ENCODE measurements around the gene MCOLN1. TPM values are rescaled to one million over a fixed set of nuclear protein-coding genes. Genes with fewer than 3 reads are reported as not detected.

MCOLN1 gene
- total and polyA plus RNA-seq, 4 donors: 10.9 to 17.0 (median 13.7) TPM

- no peak overlapping the region for H3K9ac ChIP-seq (ENCODE audit: low read depth in 1 of 2, low read length in 2 of 2)
- H3K27me3 ChIP-seq (ENCODE audit: control insufficient read depth in 4 of 4, insufficient read depth in 4 of 4, low read length in 3 of 4): no peaks in the 10 kb centered on the region
- peaks cover 0 to 2% (median 0%) of the 10 kb centered on the region in 4 donors for H3K36me3 ChIP-seq (ENCODE audit: control insufficient read depth in 4 of 4, insufficient read depth in 3 of 4, low read depth in 1 of 4, low read length in 3 of 4)
- H3K9me3 ChIP-seq (ENCODE audit: control insufficient read depth in 4 of 4, low read length in 3 of 4): no peaks in the 10 kb centered on the region
- no peak for DNase-seq (ENCODE audit: low spot score)
- 60% methylated on average over 37 of the region's 37 CpGs for WGBS
- TF ChIP-seq HNF4G (IDR thresholded peaks at IDR 0.05) (no peak), RXRA (IDR thresholded peaks at IDR 0.05) (no peak), EGR1 (IDR thresholded peaks at IDR 0.05; ENCODE audit: low read depth in 2 of 2) (no peak), YY1 (IDR thresholded peaks at IDR 0.05) (no peak), NR2F2 (IDR thresholded peaks at IDR 0.05) (no peak), RAD21 (IDR thresholded peaks at IDR 0.05) (no peak), CTCF (IDR thresholded peaks at IDR 0.05; ENCODE audit: low read depth, low read length, missing input control) (no peak), FOXA2 (IDR thresholded peaks at IDR 0.05) (no peak), ATF3 (IDR thresholded peaks at IDR 0.05) (no peak), HNF4A (conservative IDR thresholded peaks at IDR 0.05) (no peak), ZBTB33 (IDR thresholded peaks at IDR 0.05) (no peak), TAF1 (conservative IDR thresholded peaks at IDR 0.05) (no peak), MAX (IDR thresholded peaks at IDR 0.05) (no peak), GABPA (IDR thresholded peaks at IDR 0.05 in 1 of 2, conservative IDR thresholded peaks at IDR 0.05 in 1 of 2) (no peak), FOXA1 (IDR thresholded peaks at IDR 0.05) (no peak)
- H3K27ac ChIP-seq (ENCODE audit: low read depth in 1 of 2, low read length in 2 of 2): no peak overlapping the region
- H3K4me3 ChIP-seq (ENCODE audit: low read depth in 1 of 3, low read length in 3 of 3): no peak overlapping the region
- peaks cover 0 to under 1% (median 0%) of the 10 kb centered on the region in 4 donors for H3K4me1 ChIP-seq (ENCODE audit: control insufficient read depth in 4 of 4, insufficient read depth in 4 of 4, low read length in 3 of 4)
These were observed 39.6 kb upstream of the MCOLN1 start for GRCh38 chr19:7482584-7483439.

- H3K27ac ChIP-seq (ENCODE audit: low read depth in 1 of 2, low read length in 2 of 2): no peak overlapping the region
- no peak overlapping the region for H3K4me3 ChIP-seq (ENCODE audit: low read depth in 1 of 3, low read length in 3 of 3)
- H3K9me3 ChIP-seq (ENCODE audit: control insufficient read depth in 4 of 4, low read length in 3 of 4): no peaks in the 10 kb centered on the region
- no peak for DNase-seq (ENCODE audit: low spot score)
- H3K36me3 ChIP-seq (ENCODE audit: control insufficient read depth in 4 of 4, insufficient read depth in 3 of 4, low read depth in 1 of 4, low read length in 3 of 4): peaks cover 0 to 2% (median 0%) of the 10 kb centered on the region in 4 donors
- WGBS: 86% methylated on average over 17 of the region's 17 CpGs
- H3K27me3 ChIP-seq (ENCODE audit: control insufficient read depth in 4 of 4, insufficient read depth in 4 of 4, low read length in 3 of 4): no peaks in the 10 kb centered on the region
- H3K9ac ChIP-seq (ENCODE audit: low read depth in 1 of 2, low read length in 2 of 2): no peak overlapping the region
- peaks cover 0 to 4% (median 0%) of the 10 kb centered on the region in 4 donors for H3K4me1 ChIP-seq (ENCODE audit: control insufficient read depth in 4 of 4, insufficient read depth in 4 of 4, low read length in 3 of 4)
- TF ChIP-seq NR2F2 (IDR thresholded peaks at IDR 0.05): no peak
- no peak for TF ChIP-seq YY1 (IDR thresholded peaks at IDR 0.05)
- no peak for TF ChIP-seq RAD21 (IDR thresholded peaks at IDR 0.05)
- TF ChIP-seq GABPA (IDR thresholded peaks at IDR 0.05 in 1 of 2, conservative IDR thresholded peaks at IDR 0.05 in 1 of 2): no peak
- no peak for TF ChIP-seq ATF3 (IDR thresholded peaks at IDR 0.05)
- TF ChIP-seq, protein P1, sequence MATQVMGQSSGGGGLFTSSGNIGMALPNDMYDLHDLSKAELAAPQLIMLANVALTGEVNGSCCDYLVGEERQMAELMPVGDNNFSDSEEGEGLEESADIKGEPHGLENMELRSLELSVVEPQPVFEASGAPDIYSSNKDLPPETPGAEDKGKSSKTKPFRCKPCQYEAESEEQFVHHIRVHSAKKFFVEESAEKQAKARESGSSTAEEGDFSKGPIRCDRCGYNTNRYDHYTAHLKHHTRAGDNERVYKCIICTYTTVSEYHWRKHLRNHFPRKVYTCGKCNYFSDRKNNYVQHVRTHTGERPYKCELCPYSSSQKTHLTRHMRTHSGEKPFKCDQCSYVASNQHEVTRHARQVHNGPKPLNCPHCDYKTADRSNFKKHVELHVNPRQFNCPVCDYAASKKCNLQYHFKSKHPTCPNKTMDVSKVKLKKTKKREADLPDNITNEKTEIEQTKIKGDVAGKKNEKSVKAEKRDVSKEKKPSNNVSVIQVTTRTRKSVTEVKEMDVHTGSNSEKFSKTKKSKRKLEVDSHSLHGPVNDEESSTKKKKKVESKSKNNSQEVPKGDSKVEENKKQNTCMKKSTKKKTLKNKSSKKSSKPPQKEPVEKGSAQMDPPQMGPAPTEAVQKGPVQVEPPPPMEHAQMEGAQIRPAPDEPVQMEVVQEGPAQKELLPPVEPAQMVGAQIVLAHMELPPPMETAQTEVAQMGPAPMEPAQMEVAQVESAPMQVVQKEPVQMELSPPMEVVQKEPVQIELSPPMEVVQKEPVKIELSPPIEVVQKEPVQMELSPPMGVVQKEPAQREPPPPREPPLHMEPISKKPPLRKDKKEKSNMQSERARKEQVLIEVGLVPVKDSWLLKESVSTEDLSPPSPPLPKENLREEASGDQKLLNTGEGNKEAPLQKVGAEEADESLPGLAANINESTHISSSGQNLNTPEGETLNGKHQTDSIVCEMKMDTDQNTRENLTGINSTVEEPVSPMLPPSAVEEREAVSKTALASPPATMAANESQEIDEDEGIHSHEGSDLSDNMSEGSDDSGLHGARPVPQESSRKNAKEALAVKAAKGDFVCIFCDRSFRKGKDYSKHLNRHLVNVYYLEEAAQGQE (IDR thresholded peaks at IDR 0.05): no peak
- no peak for TF ChIP-seq EGR1 (IDR thresholded peaks at IDR 0.05; ENCODE audit: low read depth in 2 of 2)
- TF ChIP-seq RXRA (IDR thresholded peaks at IDR 0.05): no peak
- TF ChIP-seq MAX (IDR thresholded peaks at IDR 0.05): no peak
- TF ChIP-seq FOXA2 (IDR thresholded peaks at IDR 0.05): no peak
- no peak for TF ChIP-seq FOXA1 (IDR thresholded peaks at IDR 0.05)
- TF ChIP-seq JUND (IDR thresholded peaks at IDR 0.05): no peak
- TF ChIP-seq HNF4A (conservative IDR thresholded peaks at IDR 0.05): no peak
- no peak for TF ChIP-seq CTCF (IDR thresholded peaks at IDR 0.05; ENCODE audit: low read depth, low read length, missing input control)
- TF ChIP-seq SP1 (IDR thresholded peaks at IDR 0.05): no peak
- TF ChIP-seq TAF1 (conservative IDR thresholded peaks at IDR 0.05): no peak
These were observed 38.7 kb upstream of the MCOLN1 start for GRCh38 chr19:7483720-7484201.

Measured in liver (tissue), 9 donors.